ENCODE measurements around the gene SMARCD2.

GRCh38 chr17:63854709-63855108 lies 12.2 kb upstream of the SMARCD2 start:
- no peak for TF ChIP-seq GATA3 (IDR thresholded peaks at IDR 0.05; ENCODE audit: low read depth, low read length)
- no peak for TF ChIP-seq GATA2 (IDR thresholded peaks at IDR 0.05; ENCODE audit: low read depth, low read length)
